DND-41 (cell line): ENCODE measurements around the gene SIX2.

Experiments
- ATAC-seq: fragments of 200-7000 bp; cut with Tn5 transposase; 3 replicates; pipeline ENCODE4 v1.9.1; 2021; ENCODE audit warnings: low read depth; ENCODE audit not compliant: insufficient read depth
- DNase-seq: peaks from one replicate; pipeline ENCODE4 v3.0.0-alpha.2; 2020
- H2AFZ ChIP-seq: 2 replicates; pipeline ENCODE4 v1.6.0; 2012; ENCODE audit warnings: low read depth, low read length
- H3K27ac ChIP-seq: 2 replicates; pipeline ENCODE4 v1.5.1; 2012; ENCODE audit warnings: low read length, inconsistent platforms
- H3K27me3 ChIP-seq: fragments of 200-600 bp; sonication (generic); 2 replicates; pipeline ENCODE4 v1.6.0; 2012; ENCODE audit warnings: low read length, mild to moderate bottlenecking, inconsistent platforms; ENCODE audit not compliant: insufficient read depth, poor library complexity
- H3K36me3 ChIP-seq: 2 replicates; pipeline ENCODE4 v1.5.1; 2012; ENCODE audit warnings: low read length, inconsistent platforms; ENCODE audit not compliant: insufficient read depth
- H3K4me1 ChIP-seq: 2 replicates; pipeline ENCODE4 v1.5.1; 2012; ENCODE audit warnings: mild to moderate bottlenecking, low read length; ENCODE audit not compliant: insufficient read depth
- H3K4me2 ChIP-seq: 2 replicates; pipeline ENCODE4 v1.6.0; 2012; ENCODE audit warnings: mild to moderate bottlenecking, moderate library complexity, low read length, inconsistent platforms; ENCODE audit not compliant: insufficient read depth
- H3K4me3 ChIP-seq, 2 experiments: fragments of 200-600 bp in 1 of 2; shearing (Covaris generic) in 1 of 2; 2 replicates each; pipeline ENCODE4 v1.5.1; 2012 to 2016; ENCODE audit warnings: inconsistent platforms in 2 of 2, low read length in 2 of 2, mild to moderate bottlenecking in 2 of 2, low read depth in 1 of 2, moderate library complexity in 1 of 2
- H3K79me2 ChIP-seq: 2 replicates; pipeline ENCODE4 v1.6.0; 2012; ENCODE audit warnings: low read length, inconsistent platforms; ENCODE audit not compliant: insufficient read depth
- H3K9ac ChIP-seq: 2 replicates; pipeline ENCODE4 v1.6.0; 2012; ENCODE audit warnings: low read depth, mild to moderate bottlenecking, inconsistent platforms, low read length, moderate library complexity
- H3K9me3 ChIP-seq: 2 replicates; pipeline ENCODE4 v1.5.1; 2012; ENCODE audit warnings: low read length, moderate library complexity, mild to moderate bottlenecking, inconsistent platforms; ENCODE audit not compliant: insufficient read depth, severe bottlenecking
- H4K20me1 ChIP-seq: 2 replicates; pipeline ENCODE4 v1.6.0; 2012; ENCODE audit warnings: low read length; ENCODE audit not compliant: insufficient read depth
- EZH2 ChIP-seq: IDR thresholded peaks from 3 replicates; pipeline ENCODE4 v1.6.1; 2012; ENCODE audit warnings: borderline replicate concordance, low read depth, mild to moderate bottlenecking, moderate library complexity, low read length, inconsistent platforms; ENCODE audit not compliant: severe bottlenecking
- TF ChIP-seq, protein P1 (sequence below): IDR thresholded peaks from 2 replicates; pipeline ENCODE4 v1.5.1; 2012; ENCODE audit warnings: borderline replicate concordance, low read length, moderate library complexity, mild to moderate bottlenecking; ENCODE audit not compliant: poor library complexity, severe bottlenecking; ENCODE audit errors: extremely low read depth

Gene SIX2

GRCh38 chr2:45009928-45010701, 863 bp upstream of the SIX2 start:
- Histone ChIP-seq H3K4me1 (no peaks in the 10 kb centered on the region), H3K36me3 (no peaks in the 10 kb centered on the region), H3K9me3 (no peaks in the 10 kb centered on the region), H3K79me2 (no peaks in the 10 kb centered on the region), H3K4me2 (no peak overlapping the region), H3K27me3 (no peaks in the 10 kb centered on the region), H3K27ac (no peak overlapping the region), H3K9ac (no peak overlapping the region), H4K20me1 (no peaks in the 10 kb centered on the region), H3K4me3 (no peak overlapping the region), H2AFZ (no peak overlapping the region)
- no peak for DNase-seq
- no peak for ATAC-seq
- TF ChIP-seq, protein P1, sequence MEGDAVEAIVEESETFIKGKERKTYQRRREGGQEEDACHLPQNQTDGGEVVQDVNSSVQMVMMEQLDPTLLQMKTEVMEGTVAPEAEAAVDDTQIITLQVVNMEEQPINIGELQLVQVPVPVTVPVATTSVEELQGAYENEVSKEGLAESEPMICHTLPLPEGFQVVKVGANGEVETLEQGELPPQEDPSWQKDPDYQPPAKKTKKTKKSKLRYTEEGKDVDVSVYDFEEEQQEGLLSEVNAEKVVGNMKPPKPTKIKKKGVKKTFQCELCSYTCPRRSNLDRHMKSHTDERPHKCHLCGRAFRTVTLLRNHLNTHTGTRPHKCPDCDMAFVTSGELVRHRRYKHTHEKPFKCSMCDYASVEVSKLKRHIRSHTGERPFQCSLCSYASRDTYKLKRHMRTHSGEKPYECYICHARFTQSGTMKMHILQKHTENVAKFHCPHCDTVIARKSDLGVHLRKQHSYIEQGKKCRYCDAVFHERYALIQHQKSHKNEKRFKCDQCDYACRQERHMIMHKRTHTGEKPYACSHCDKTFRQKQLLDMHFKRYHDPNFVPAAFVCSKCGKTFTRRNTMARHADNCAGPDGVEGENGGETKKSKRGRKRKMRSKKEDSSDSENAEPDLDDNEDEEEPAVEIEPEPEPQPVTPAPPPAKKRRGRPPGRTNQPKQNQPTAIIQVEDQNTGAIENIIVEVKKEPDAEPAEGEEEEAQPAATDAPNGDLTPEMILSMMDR, result no peak
- TF ChIP-seq EZH2, result no peak

DNA sequence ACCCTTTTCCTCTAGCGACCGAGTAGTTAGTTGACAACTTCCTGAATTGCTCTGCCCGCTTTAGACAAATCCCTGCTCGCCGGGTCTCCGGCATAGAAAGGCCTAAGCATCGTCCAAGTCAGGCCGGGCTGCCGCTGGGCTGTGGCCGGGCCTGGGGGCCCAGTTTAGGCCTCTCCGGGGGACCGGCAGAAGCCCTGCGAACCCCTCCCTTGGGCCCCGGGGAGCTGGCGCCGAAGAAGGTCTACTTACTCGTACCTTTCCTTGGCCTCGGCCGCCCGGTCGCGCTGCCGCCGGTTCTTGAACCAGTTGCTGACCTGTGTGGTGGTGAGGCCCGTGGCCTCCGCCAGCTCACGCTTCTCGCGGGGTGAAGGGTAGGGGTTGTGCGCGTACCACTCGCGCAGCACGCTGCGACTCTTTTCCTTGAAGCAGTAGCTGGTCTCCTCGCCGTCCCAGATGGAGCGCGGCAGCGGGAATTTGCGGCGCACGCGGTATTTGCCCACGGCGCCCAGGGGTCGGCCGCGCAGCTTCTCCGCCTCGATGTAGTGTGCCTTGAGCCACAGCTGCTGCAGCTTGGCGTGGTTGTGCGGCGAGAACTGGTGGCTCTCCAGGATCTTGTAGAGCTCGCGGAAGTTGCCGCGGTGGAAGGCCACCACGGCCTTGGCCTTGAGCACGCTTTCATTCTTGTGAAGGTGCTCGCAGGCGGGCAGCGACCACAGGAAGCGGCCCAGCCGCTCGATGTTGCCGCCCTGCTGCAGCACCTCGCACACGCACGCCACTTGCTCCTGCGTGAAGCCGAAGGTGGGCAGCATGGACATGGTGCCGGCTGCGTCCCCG, 739 bp downstream of the SIX2 start:
- Histone ChIP-seq H2AFZ (no peak overlapping the region), H3K79me2 (no peaks in the 10 kb centered on the region), H3K4me2 (no peak overlapping the region), H3K4me3 (no peak overlapping the region), H3K27me3 (no peaks in the 10 kb centered on the region), H3K9me3 (no peaks in the 10 kb centered on the region), H3K36me3 (no peaks in the 10 kb centered on the region), H4K20me1 (no peaks in the 10 kb centered on the region), H3K27ac (no peak overlapping the region), H3K9ac (no peak overlapping the region), H3K4me1 (no peaks in the 10 kb centered on the region)
- ATAC-seq (no peak), DNase-seq (no peak)
- TF ChIP-seq, protein P1, result no peak
- no peak for TF ChIP-seq EZH2

DNA sequence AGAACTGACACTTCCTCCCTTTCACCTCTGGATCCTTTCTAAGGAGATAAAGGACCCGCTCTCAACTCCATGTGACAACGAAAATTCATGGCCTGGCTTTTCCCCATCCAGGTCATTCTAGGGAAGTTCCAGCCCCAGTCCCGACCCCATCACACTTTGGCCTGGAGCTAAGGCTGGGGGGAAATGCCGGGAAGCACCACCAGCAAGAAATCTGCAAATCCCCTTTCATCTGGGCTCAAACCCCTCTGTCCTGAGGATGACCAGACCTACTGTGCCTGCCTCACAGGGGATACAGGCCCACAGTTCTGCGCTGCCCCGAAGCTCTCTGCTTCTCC, 1.3 kb downstream of the SIX2 start:
- ATAC-seq (no peak), DNase-seq (no peak)
- Histone ChIP-seq H3K4me2 (no peak overlapping the region), H3K4me3 (no peak overlapping the region), H3K27me3 (no peaks in the 10 kb centered on the region), H3K36me3 (no peaks in the 10 kb centered on the region), H4K20me1 (no peaks in the 10 kb centered on the region), H3K9ac (no peak overlapping the region), H2AFZ (no peak overlapping the region), H3K9me3 (no peaks in the 10 kb centered on the region), H3K79me2 (no peaks in the 10 kb centered on the region), H3K4me1 (no peaks in the 10 kb centered on the region), H3K27ac (no peak overlapping the region)
- TF ChIP-seq, protein P1, result no peak
- no peak for TF ChIP-seq EZH2
